PC-9 (cell line): Measurements from ENCODE around the gene RHOBTB3. TPM values are rescaled to one million over a fixed set of nuclear protein-coding genes. Genes with fewer than 3 reads are reported as not detected.
A peak's percentile ranks its signal among the peaks of the same experiment; 100 is the strongest.

Source experiments
- BruUV-seq: library from RNA; stranded (reverse); fragments of 400-500 nt; replicated peaks from 2 replicates; lab custom pipeline; 2021; lab: Mats Ljungman, UMichigan
- CTCF ChIA-PET: fragments of 300-600 bp; sonication (Branson Sonifier 250); formaldehyde crosslinking; loops from one replicate; lab custom pipeline; 2022; ENCODE audit warnings: antibody characterized with exemption; lab: Charles Lee
- POLR2A ChIA-PET: fragments of 300-600 bp; sonication (Branson Sonifier 250); formaldehyde crosslinking; loops from one replicate; lab custom pipeline; 2022; ENCODE audit warnings: antibody characterized with exemption; ENCODE audit not compliant: unreplicated experiment; lab: Charles Lee
- DNase-seq, 2 experiments: peaks; one replicate each; pipeline versions ENCODE4 v3.0.0 to v3.0.0-alpha.2; 2015 to 2022; ENCODE audit warnings: mixed read lengths in 1 of 2
- H2AFZ ChIP-seq: fragments of 200-600 bp; sonication (generic); 2 replicates; pipeline ENCODE4 v1.8.1; 2017; ENCODE audit warnings: antibody characterized with exemption
- H3F3A ChIP-seq: fragments of 200-600 bp; sonication (generic); 2 replicates; pipeline ENCODE4 v1.8.1; 2017; ENCODE audit warnings: antibody characterized with exemption, mild to moderate bottlenecking, low read depth; ENCODE audit not compliant: insufficient read depth
- H3K27ac ChIP-seq: fragments of 200-600 bp; sonication (generic); 2 replicates; pipeline ENCODE4 v1.6.1; 2016; ENCODE audit warnings: mixed run types
- H3K27me3 ChIP-seq: fragments of 200-600 bp; sonication (generic); 2 replicates; pipeline ENCODE4 v1.6.1; 2016; ENCODE audit warnings: low read depth, mixed run types; ENCODE audit not compliant: insufficient read depth
- H3K36me3 ChIP-seq: fragments of 200-600 bp; sonication (generic); 2 replicates; pipeline ENCODE4 v1.6.1; 2016; ENCODE audit warnings: low read depth, mixed run types
- H3K4me1 ChIP-seq: fragments of 200-600 bp; sonication (generic); replicated peaks from 2 replicates; pipeline ENCODE4 v1.6.1; 2016; ENCODE audit warnings: mixed run types; ENCODE audit not compliant: insufficient read depth
- H3K4me2 ChIP-seq: fragments of 200-600 bp; sonication (generic); 2 replicates; pipeline ENCODE4 v1.6.1; 2017; ENCODE audit warnings: mixed run types
- H3K4me3 ChIP-seq: fragments of 200-600 bp; sonication (generic); 2 replicates; pipeline ENCODE4 v1.6.1; 2016; ENCODE audit warnings: mixed run types
- H3K79me2 ChIP-seq: fragments of 200-600 bp; sonication (generic); 2 replicates; pipeline ENCODE4 v1.6.1; 2017; ENCODE audit warnings: low read depth, mixed run types
- H3K9me2 ChIP-seq: fragments of 200-600 bp; sonication (generic); 2 replicates; pipeline ENCODE4 v1.8.1; 2017; ENCODE audit warnings: mild to moderate bottlenecking; ENCODE audit not compliant: insufficient read depth
- H3K9me3 ChIP-seq: fragments of 200-600 bp; sonication (generic); 2 replicates; pipeline ENCODE4 v1.8.1; 2016; ENCODE audit warnings: low read depth; ENCODE audit not compliant: insufficient read depth
- H4K20me1 ChIP-seq: fragments of 200-600 bp; sonication (generic); 2 replicates; pipeline ENCODE4 v1.8.1; 2017; ENCODE audit not compliant: insufficient read depth
- EZH2 ChIP-seq: fragments of 200-600 bp; sonication (generic); IDR thresholded peaks from 2 replicates; pipeline ENCODE4 v1.8.0; 2017; ENCODE audit warnings: antibody characterized with exemption, low read depth
- intact Hi-C: fragments of 100-400 bp; cut with micrococcal nuclease; formaldehyde crosslinking; loops from one replicate; pipeline ENCODE4 v1.10.0; 2022; ENCODE audit not compliant: unreplicated experiment
- total RNA-seq: library from RNA; stranded (reverse); gene quantifications from 2 replicates; pipeline ENCODE4 v1.2.3, GENCODE V29; 2021
- TF ChIP-seq, protein P1 (sequence below): fragments of 200-600 bp; sonication (generic); conservative IDR thresholded peaks from 2 replicates; pipeline ENCODE4 v1.6.1; 2017; ENCODE audit warnings: mixed run types, antibody characterized with exemption, mild to moderate bottlenecking, moderate library complexity

RHOBTB3 gene
- total RNA-seq, 1 experiment from 2014 or later = 87.6 TPM

GRCh38 chr5:95822542-95823181 lies 91.5 kb downstream of the RHOBTB3 start, which contains the start of gene GLRX:
Gene GLRX, minus strand, starts transcription at chr5:95822726. Its CDS starts 64 bp downstream, at chr5:95822662.
- H3F3A ChIP-seq = peaks cover 32% of the 10 kb centered on the region; the same call in 1 of the 2 replicates
- DNase-seq = peak; percentile 66 to 95
- H3K27ac ChIP-seq = peak within 1 kb of the TSS; percentile 98
- intact Hi-C loops = loop anchor here (1.0 to 2.0 kb wide), 2 partner anchors 21 to 62 kb away; no protein-coding TSS in a partner anchor
- ChIA-PET POLR2A (interaction anchor here (0.5 to 0.6 kb wide), 4 partner anchors 16 to 1049 kb away, joined by 3 to 12 read pairs (median 5); no protein-coding TSS in a partner anchor), CTCF (interaction anchor here (0.9 to 1.2 kb wide), 3 partner anchors 14 to 41 kb away, joined by 3 to 6 read pairs (median 4); no protein-coding TSS in a partner anchor)
- H3K79me2 ChIP-seq = peaks cover 19% of the 10 kb centered on the region
- TF ChIP-seq, protein P1, sequence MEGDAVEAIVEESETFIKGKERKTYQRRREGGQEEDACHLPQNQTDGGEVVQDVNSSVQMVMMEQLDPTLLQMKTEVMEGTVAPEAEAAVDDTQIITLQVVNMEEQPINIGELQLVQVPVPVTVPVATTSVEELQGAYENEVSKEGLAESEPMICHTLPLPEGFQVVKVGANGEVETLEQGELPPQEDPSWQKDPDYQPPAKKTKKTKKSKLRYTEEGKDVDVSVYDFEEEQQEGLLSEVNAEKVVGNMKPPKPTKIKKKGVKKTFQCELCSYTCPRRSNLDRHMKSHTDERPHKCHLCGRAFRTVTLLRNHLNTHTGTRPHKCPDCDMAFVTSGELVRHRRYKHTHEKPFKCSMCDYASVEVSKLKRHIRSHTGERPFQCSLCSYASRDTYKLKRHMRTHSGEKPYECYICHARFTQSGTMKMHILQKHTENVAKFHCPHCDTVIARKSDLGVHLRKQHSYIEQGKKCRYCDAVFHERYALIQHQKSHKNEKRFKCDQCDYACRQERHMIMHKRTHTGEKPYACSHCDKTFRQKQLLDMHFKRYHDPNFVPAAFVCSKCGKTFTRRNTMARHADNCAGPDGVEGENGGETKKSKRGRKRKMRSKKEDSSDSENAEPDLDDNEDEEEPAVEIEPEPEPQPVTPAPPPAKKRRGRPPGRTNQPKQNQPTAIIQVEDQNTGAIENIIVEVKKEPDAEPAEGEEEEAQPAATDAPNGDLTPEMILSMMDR = no peak
- no peak for TF ChIP-seq EZH2
- peak within 1 kb of the TSS; percentile 83 for H2AFZ ChIP-seq
- no TSS peak for BruUV-seq
- no peaks in the 10 kb centered on the region for H3K36me3 ChIP-seq
- H3K9me3 ChIP-seq = no peaks in the 10 kb centered on the region
- H3K27me3 ChIP-seq = no peaks in the 10 kb centered on the region
- H3K4me2 ChIP-seq = peak within 1 kb of the TSS; percentile 76
- H3K4me3 ChIP-seq = peak within 1 kb of the TSS; percentile 79
- H3K4me1 ChIP-seq = peaks cover 32% of the 10 kb centered on the region
- no peaks in the 10 kb centered on the region for H3K9me2 ChIP-seq
- no peaks in the 10 kb centered on the region for H4K20me1 ChIP-seq

GRCh38 chr5:95823218-95823737 lies 92.1 kb downstream of the RHOBTB3 start:
- no peaks in the 10 kb centered on the region for H3K36me3 ChIP-seq
- DNase-seq = no peak
- peak overlapping the region; percentile 98 for H3K27ac ChIP-seq
- peak overlapping the region; percentile 76 for H3K4me2 ChIP-seq
- peaks cover 32% of the 10 kb centered on the region; the same call in 1 of the 2 replicates for H3F3A ChIP-seq
- no peaks in the 10 kb centered on the region for H3K27me3 ChIP-seq
- H3K79me2 ChIP-seq = peaks cover 19% of the 10 kb centered on the region
- CTCF ChIA-PET = interaction anchor here (0.7 to 1.2 kb wide), 5 partner anchors 11 to 42 kb away, joined by 3 to 6 read pairs (median 4); no protein-coding TSS in a partner anchor
- H2AFZ ChIP-seq = peak overlapping the region; percentile 72
- intact Hi-C loops = loop anchor here (2.0 kb wide), 1 partner anchor 62 kb away; no protein-coding TSS in a partner anchor
- H3K9me3 ChIP-seq = no peaks in the 10 kb centered on the region
- TSS peak; percentile 74 for BruUV-seq
- no peaks in the 10 kb centered on the region for H4K20me1 ChIP-seq
- POLR2A ChIA-PET = interaction anchor here (0.6 to 0.8 kb wide), 6 partner anchors 17 to 1048 kb away, joined by 3 to 12 read pairs (median 6); no protein-coding TSS in a partner anchor
- H3K4me3 ChIP-seq = peak overlapping the region; percentile 79
- no peak for TF ChIP-seq EZH2
- TF ChIP-seq, protein P1 = no peak
- no peaks in the 10 kb centered on the region for H3K9me2 ChIP-seq
- H3K4me1 ChIP-seq = peaks cover 32% of the 10 kb centered on the region
